ENCODE data around the gene PUS10.
"Not testable (repeated sequence)": the region's sequence is repeated elsewhere in the genome, so short reads cannot be mapped to it uniquely, and the experiment has no call there.

The PUS10 gene

GRCh38 chr2:60966507-60967405 lies 51.3 kb downstream of the PUS10 start:
- no peak for DNase-seq

- no peak for DNase-seq
Observed at GRCh38 chr2:60965499-60965785, 52.6 kb downstream of the PUS10 start.

- DNase-seq, result no peak
Observed at GRCh38 chr2:60964651-60965498, 53.2 kb downstream of the PUS10 start.

GRCh38 chr2:60963190-60963589 lies 54.9 kb downstream of the PUS10 start:
- no peak for DNase-seq

- no peak for DNase-seq
Observed at GRCh38 chr2:60962528-60962927, 55.5 kb downstream of the PUS10 start.

- no peak for DNase-seq
Observed at GRCh38 chr2:60961457-60961856, 56.6 kb downstream of the PUS10 start.

GRCh38 chr2:60960706-60961105 lies 57.3 kb downstream of the PUS10 start:
- DNase-seq, result no peak

- no peak for DNase-seq
Observed at GRCh38 chr2:60959501-60959900, 58.6 kb downstream of the PUS10 start.

- DNase-seq, result no peak
Observed at GRCh38 chr2:60958800-60959199, 59.3 kb downstream of the PUS10 start.

- no peak for DNase-seq
Observed at GRCh38 chr2:60958361-60958760, 59.7 kb downstream of the PUS10 start.

- DNase-seq, result no peak
Observed at GRCh38 chr2:60957643-60958042, 60.4 kb downstream of the PUS10 start.

GRCh38 chr2:60957224-60957623 lies 60.8 kb downstream of the PUS10 start:
- no peak for DNase-seq

GRCh38 chr2:60954139-60954538 lies 63.9 kb downstream of the PUS10 start:
- DNase-seq, result no peak

- DNase-seq, result no peak
Observed at GRCh38 chr2:60948926-60949579, 69.0 kb downstream of the PUS10 start.

GRCh38 chr2:60948161-60948560 lies 69.9 kb downstream of the PUS10 start:
- no peak for DNase-seq

GRCh38 chr2:60947056-60947455 lies 71.0 kb downstream of the PUS10 start:
- DNase-seq, result no peak

GRCh38 chr2:60945341-60945740 lies 72.7 kb downstream of the PUS10 start:
- no peak for DNase-seq

- DNase-seq, result no peak
Observed at GRCh38 chr2:60939622-60940021, 78.4 kb downstream of the PUS10 start.

GRCh38 chr2:60938301-60938700 lies 79.8 kb downstream of the PUS10 start:
- no peak for DNase-seq

GRCh38 chr2:60936757-60937156 lies 81.3 kb downstream of the PUS10 start:
- no peak for DNase-seq

- DNase-seq, result no peak
Observed at GRCh38 chr2:60934165-60934722, 83.8 kb downstream of the PUS10 start.

GRCh38 chr2:60932954-60933353 lies 85.1 kb downstream of the PUS10 start:
- DNase-seq, result no peak

- DNase-seq, result not testable (repeated sequence)
Observed at GRCh38 chr2:60932061-60932460, 86.0 kb downstream of the PUS10 start.

All from stimulated activated CD4-positive, alpha-beta T cell treated with anti-CD3 and anti-CD28 coated beads, Interleukin-2, amount 100 ng/mL, for 48 hours (primary cell).